ENCODE results near the gene NIPAL3.

NIPAL3 gene

DNA sequence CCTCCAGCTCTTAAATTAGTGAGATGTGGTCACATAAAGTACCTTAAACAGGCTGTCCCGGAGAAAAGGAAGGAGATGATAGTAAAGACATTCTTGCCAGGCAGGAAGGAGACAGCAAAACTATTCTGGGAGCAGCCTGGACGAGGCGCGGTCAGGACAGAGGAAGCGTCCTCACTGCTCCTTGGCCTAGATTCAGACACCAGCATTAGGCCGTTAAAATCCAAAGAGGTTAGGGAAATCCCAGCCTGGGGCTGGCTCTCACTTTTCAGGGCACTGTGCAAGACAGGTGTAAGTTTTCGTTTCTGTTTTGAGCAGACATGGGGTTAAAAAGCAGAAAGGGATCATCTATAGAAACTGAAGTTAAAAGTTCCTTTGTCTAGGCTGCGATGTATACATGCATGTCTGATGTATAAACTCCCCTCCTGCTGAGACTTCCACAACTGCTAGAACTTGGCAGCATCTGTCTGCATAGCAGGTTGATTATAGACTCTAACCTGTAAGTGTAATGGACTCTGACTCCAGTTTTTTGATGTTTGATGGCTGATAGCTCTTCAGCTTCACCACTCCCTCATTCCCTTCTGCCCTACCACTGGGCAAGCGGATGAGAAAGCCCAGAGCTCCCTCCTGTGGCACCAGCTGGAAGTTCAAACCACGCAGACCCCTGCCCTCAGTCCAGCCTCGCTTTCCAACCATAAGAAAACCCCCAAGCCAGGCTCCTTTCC is 23.6 kb upstream of the NIPAL3 start:
- DNase-seq: peak; percentile 75

DNA sequence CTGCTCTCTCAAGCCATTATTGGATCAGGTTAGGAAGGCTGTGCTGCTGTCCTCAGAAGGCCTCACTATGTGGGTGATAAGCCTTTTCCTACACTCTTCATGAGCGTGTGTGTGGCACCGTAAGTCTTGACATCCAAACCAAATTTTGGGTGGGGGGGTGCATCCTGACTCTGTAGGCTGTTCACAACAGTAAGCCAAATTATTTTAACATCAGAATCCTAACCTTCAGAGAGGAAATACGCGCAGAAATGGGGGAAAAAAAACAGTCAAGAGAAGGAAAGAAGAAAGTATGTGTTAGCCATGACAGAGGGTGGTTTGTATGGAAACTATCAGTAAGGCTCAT is 23.0 kb upstream of the NIPAL3 start:
- no peak for DNase-seq

DNA sequence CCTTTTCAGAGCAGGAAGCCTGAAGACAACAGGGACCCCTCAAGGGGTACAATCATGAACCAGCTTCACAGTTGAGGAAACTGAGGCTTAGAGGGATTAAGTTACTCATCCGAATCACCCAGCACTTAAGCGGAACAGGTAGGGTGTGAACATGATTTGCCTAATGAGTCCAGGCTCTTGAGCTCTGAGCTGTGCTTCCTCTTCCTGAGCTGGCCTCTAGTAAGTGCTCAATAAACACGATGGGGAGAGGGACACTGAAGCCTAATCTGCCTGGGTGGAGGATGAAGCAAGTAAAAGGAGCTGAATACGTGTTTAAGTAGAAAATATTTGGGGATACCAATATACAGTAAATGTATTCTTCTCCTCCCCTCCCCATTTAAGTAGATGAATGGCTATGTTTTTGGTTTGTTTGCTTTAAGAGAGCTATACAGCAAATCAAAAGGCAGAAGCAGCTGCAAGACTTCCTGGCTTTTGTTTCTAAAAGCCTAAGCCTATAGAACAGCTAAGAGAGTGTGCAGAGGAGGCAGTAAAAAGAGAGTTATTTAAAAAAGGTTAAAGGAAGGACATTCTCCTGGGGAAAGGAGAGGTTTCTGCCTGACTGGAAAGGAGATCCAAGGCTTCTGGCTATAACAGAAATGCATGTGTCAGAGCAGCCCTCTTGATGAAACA is 22.5 kb upstream of the NIPAL3 start:
- no peak for DNase-seq

DNA sequence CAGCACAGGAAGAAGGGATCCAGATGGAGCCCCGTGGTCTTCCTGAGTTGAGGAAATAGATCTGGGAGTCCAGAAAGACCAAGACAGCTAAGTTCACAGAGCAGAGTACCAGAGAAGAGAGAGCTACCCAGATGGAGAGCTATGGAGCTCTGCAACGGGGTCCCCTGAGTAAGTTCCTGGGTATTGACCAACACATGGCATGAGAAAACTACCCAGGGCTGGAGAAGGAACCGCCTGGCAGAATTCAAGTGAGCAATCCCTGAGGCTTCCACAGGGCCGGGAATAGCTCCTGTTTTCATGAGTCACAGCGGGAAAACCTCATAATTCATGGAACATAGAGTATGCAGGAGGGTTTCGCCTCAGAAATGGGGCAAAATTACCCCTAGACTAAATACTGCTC is 21.7 kb upstream of the NIPAL3 start:
- DNase-seq: no peak

DNA sequence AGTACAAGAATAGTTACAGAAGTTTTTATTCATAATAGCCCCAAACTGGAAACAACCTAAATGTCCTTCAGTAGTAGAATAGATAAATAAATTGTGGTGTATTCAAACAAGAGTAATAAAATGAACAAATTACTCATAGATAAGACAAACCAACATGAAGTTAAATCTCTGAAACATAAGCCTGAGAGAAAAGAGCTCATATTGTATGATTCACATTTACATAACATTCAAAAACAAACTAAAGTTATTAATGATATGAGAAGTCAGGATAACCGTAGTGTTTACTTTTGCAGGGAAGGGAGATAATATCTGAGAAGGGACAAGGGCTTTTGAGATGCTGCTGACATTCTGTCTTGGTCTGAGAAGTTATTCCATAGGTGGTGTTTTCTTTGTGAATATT is 15.5 kb upstream of the NIPAL3 start:
- DNase-seq: no peak

DNA sequence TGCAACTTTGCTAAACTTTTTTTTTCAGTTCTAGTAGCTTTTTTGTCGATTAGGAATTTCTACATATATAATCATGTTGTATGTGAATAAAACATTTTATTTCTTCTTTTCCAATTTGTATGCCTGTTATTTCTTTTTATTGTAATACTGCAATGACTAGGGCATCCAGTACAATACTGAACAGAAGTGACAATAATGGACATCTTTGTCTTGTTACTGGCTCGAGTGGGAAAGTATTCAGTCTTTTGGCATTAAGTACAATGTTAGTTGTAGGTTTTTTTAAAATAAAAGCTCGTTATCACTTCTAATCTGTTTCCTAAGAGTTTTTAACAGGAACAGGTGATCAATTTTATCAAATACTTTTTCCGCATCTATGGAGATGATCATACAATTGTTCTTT is 11.8 kb upstream of the NIPAL3 start:
- no peak for DNase-seq

DNA sequence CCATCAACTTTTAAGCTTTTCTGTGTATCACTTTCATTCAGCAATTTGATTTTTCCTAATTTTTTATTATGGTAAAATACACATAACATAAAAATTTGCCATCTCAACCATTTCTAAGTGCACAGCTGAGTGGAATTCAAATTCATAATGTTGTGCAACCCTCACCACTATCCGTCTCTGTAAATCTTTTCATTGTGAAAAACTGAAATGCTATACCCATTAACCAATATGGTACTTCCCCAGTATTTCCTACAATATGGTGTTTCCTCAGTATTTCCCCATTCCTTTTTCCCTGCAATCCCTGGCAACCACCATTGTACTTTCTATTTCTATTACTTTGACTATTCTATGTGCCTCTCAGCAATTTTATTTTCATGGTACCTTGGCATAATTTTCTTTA is 8.8 kb upstream of the NIPAL3 start:
- DNase-seq: no peak

DNA sequence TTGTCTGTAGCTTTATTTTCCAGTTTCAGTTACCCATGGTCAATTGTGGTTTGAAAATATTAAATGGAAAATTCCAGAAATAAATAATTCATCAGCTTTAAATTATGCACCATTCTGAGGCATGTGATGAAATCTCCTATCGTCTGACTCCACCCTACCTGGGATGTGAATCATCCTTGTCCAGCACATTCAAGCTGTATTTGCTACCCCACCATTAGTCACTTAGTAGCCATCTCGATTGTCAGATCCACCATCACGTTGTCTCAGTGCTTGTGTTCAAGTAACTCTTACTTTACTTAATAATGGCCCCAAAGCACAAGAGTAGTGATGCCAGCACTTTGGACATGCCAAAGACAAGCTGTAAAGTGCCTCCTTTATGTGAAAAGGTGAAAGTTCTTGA is 6.1 kb upstream of the NIPAL3 start:
- no peak for DNase-seq

DNA sequence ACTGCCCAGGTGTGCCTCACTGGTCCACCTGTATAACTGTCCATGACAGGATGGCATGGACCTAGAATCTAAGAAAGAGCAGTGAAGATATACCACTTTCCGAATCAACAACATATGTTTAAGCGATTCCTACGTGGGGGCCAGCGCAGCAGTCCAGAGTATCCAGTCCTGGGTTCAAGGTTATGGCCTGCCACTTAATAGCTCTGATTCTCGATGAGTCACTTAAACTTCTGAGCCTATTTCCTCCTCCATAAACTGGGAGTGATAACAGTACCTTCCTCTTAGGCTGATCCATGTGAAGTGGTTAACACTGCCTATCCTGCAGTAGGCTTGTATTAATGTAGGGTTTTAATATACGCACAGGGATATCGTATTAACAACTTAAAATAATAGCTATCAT is 4.9 kb upstream of the NIPAL3 start:
- DNase-seq: no peak

DNA sequence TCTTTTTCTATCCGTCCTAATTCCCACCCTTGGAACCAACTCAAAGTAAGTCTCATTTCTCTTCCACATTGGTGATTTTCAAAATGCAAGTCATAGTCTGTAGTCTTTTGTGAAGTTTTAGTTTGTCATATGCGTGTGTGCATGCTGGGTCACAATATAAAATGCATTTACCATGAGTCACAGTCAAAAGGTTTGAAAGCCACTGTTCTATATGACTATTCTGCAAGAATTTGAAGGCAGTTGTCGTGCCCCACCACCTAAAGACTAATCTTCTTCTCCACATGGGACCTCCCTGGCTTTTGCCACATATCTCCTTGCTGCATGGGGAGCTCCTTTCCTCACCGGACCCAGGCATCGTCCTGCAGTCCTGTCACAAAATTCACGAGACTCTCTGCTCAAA is 3.6 kb upstream of the NIPAL3 start:
- DNase-seq: no peak

DNA sequence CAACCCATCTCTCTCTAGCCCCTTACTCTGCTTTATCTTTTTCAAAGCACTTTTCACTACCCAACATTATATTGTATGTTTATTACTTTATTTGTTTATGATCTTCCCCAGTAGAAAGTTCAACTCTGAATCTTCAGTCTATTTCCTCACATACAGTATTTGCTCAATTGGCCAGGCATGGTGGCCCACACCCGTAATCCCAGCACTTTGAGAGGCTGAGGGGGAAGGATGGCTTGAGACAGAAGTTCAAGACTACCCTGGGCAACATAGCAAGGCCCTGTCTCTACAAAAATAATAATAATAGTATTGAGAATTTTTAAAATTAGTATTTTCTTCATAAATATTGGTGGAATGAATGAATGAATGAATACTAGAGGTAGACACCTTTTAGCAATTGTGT is 3.2 kb upstream of the NIPAL3 start:
- no peak for DNase-seq

DNA sequence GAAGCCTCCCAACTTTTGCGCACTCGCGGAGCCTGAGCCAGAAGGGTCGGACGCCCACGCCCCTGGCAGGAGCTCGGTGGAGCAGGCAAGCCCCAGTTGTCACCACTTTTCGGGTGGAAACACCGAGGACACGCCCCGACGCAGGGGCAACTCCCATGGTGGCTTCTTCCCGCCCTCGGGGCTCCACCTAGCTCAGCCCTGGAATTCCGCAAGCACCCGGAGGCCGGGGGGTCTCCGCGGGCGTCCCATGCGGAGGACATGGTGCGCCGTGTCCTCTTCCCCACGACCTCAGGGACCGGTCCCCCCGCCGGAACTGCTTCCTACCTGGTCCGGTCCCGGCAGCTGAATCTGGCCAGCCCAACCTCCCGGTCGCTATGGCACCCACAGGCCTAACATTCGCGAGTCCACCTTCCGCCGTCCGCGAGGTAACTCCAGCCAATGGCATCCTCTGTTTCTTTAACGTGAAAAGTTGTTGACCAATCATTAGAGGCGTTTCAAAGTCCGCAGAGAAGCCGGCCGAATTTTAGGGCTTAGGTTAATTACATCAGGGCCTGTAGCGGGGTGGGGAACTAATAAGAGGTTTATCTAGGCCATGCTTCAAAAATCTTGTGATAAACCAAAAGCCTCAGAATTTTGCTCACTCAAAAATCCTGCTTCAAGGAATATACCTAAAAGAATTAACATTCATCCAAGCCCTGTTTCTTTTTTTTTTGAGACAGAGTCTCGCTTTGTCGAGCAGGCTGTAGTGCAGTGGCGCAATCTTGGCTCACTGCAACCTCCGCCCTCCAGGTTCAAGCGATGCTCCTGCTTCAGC is 2.0 kb upstream of the NIPAL3 start, which contains the start of gene STPG1:
STPG1 (minus strand) TSS at position 433 of the 814 bp plus-strand sequence. CDS start 12,394 bp downstream, outside the sequence.
- peak; percentile 74 for DNase-seq

DNA sequence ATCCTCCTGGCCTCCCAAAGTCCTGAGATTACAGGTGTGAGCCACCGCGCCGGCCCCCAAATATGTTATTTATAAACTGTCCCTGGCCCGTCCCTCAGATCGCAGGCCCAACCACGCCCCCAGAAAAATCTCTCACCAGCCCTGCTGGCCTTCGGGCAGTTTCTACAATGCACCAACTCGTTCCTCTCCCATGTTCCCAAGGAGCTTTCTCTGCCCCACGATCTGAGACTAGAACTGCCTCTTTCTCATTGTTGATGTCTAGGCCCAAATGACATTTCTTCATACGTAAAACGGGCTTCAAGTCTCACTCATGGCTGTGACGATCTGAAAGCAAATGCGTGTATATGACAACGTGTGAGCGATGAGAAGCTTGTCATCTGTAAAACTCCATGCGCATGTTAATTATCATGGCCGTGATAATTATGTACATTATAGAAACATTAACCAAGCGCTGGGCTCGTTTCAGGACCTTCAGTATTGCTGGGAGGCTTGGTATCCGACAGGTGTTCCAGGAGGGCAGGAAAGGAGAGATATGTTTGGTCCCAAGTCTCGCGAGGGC is 748 bp upstream of the NIPAL3 start:
- DNase-seq: no peak

DNA sequence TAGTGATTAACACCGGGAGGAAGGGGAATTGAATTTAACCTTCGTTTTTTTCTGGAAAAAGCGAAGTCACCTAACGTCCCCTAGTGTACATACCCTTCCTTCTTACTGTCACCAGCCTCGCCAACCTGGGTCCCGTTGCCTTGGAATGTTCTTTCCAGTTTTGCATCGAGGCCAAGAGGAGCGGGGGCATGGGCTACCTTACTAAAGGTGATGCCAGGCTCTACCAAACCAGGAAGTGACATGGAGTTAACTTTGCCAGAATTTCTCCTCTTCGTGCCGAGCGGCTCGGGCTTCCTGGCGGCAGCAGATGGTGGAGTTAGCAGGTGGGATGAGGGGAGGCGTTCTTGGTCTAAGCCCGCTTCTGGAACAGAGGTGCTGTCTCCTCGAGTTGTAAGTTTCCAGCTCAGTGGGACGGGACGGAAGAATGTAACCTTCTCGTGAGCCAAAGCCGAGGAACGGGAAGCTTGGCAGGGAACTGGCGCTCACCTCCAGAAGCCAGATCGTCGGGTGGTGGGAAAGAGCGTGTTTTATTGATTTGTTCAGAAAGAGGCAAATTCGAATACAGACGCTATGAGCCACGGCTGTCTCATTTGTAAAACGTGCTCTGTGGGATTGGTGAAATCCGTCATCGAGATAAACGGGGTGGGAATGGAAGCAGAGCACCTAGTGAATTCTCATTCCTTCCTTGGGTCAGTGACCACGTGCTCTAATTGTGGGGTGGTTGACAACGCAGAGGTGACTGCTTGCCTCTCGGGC is 486 bp downstream of the NIPAL3 start:
- no peak for DNase-seq

DNA sequence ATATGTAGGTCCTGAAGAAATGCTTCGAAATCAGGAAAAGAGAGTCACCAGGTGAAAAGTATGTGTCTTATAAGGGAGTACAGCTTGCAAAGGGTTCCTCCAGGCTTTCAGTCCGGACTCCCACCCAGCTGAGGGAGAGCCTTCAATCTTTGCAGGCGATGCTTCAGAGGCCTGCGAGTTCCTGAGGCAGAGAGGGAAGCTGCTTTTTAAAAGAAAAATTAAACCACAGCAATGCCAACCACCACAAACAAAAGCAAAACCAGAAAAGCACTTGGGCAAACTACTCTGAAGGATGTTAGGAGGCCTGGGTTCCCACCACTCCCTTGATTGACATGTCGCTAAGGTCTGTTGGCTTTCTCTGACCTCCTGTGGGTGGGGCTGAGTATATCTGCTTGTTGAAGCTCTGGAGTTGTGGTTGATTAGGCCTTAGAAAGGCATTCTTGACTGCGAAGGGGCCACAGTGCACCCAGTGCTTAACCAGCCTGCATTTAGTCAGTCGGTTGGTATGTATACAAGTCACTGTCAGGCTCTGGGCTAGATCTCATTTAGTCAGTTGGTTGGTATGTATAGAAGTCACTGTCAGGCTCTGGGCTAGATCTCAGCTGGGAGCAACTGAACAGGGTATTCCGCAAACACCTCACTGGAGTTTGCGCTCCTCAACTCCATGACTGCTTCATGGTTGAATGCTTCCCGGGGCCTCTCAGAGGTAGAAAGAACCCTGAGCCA is 1.2 kb downstream of the NIPAL3 start:
- DNase-seq: peak; percentile 62

DNA sequence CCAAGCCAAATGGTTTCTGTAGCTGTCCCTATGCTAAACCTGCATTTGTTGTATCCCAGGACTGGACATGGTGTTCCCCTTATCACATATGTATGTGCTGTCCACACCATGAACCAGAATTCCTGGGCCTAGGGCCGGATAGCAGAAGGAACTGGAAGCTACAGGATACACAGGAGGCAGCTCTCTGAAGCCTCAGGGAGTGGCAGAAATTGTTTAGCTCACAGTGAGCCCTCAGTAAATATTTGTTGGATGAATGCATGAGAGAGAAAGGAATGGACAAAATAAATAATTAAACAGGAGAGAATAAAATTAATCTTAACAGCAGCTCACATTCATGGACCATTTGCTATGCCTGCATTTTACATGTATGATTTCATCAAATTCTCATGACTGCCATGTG is 2.1 kb downstream of the NIPAL3 start:
- no peak for DNase-seq

DNA sequence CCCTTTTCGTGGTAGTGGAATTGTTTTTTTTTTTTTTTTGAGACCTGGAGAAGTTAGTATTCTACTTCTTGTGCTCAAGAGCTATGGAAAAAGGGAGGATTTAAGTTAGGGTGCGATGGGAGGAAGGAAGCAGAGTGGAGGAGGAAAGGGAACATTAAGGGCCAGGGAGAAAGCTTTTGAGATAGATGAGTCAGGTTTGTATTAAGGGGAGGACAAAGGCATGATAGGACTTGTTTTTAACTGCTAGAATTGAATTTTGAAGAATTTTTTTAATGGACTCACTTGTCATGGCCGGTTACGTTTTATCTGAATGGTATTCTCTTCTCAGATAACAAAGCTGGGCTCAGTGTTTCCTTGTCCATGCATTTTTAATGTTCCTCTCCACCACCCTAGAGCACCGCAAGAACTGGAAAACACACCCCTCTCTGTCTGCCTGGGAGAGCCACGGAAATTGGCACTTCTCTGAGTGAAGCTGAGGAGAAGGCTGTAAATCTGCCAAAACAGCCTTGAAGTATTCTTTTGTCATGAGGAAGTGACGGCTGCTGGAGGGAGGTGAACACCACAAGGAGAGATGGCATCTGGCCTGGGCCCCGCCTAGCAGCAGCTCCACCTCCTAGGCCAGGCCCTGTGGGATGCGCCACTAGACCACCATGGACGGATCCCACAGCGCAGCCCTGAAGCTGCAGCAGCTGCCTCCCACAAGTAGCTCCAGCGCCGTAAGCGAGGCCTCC is 3.5 kb downstream of the NIPAL3 start:
- peak; percentile 33 for DNase-seq

DNA sequence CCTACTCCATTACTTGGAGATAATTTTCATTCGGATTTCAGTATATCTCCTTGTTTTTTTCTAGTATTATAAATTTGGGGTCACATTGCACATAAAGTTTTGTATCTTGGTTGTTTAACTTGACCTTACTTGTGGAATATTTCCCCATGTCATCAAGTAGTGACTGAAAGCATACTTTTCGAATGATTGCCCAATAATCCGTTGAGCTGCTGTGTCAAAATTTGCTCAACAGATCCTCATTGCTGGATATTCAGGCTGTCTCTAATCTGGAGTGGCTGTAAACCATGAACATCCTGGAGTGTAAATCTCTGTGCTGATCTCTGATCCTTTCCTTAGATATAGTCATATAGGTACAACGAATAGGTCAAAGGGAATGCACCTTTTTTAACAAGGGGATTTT is 4.9 kb downstream of the NIPAL3 start:
- DNase-seq: no peak

DNA sequence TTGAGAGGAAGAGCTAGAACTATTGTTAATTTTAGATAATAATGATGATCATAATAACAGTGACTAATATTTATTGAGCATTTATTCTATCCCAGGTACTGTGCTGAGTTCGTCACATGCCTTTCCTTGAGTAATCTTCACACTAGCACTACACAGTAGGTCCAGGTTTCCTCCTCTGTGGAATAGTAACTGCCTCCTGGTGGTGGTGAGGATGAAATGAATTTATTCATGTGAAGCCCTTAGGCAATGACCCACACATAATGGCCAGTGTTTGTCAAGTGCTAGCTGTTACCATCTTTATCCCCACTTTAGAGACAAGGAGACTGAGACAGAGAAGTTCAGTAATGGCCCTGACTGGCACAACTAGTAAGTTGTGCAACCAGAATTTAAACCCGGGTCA is 5.9 kb downstream of the NIPAL3 start:
- no peak for DNase-seq

DNA sequence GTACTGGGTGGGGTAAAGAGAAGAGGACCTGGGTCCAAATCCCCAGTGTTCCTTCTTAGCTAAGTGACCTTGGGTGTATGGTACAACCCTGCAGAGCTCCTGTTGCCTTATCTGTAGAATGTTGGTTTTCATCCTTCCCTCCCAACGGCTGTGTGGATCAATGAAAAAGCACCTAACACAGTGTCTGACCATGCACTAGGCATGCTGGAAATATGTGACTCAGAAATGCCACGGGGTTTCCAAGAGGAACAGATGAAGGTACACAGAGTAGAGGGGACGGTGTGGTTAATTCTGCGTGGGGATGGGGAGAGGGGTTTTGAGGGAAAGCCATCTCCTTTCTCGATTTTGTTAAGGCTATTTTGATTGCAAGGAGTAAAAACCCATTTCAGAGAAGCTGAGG is 8.6 kb downstream of the NIPAL3 start:
- DNase-seq: no peak

DNA sequence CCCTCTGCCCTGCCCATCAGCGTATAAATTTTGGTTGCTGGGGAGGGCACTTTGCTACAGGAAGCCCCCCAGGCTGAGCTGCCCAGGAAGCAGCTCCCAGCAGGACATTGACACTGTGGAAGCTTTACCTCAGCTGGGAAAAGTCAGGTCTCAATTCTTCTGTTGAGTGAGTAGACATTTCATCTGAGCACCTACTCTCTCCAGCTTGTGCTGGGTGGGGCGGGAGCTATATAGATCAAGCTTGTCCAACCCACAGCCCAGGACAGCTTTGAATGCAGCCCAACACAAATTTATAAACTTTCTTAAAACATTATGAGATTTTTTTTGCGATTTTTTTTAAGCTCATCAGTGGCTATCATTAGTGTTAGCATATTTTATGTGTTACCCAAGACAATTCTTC is 9.4 kb downstream of the NIPAL3 start:
- DNase-seq: no peak

DNA sequence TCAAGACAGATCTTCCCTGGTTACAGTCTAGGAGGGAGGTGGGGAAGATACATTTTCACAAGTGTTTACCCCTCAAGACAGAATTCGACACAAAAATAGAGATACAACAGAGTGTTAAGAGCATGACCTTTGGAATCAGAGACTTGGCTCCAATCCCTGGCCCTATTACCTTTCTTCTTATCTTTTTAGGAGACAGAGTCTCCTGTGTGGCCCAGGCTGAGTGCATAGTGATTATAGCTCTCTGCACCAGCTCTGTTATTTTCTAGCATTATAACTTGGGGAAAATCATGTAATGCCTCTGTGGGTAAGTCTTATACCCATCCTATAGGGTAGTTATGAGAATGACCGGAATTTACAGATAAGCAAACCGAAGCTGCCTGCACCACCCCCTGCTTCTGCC is 9.8 kb downstream of the NIPAL3 start:
- DNase-seq: no peak

Data from CD4-positive, alpha-beta T cell treated with Interleukin-17A for 4 hours (primary cell).